Suprapubic skin (tissue), 4 donors: ENCODE results near the gene PTPN4. TPM values are rescaled to one million over a fixed set of nuclear protein-coding genes. Genes with fewer than 3 reads are reported as not detected.

Experiments used
- DNase-seq, 2 donors: peaks; one replicate each; pipeline ENCODE4 v3.0.0-alpha.2; 2019; ENCODE audit warnings: low spot score in 2 of 2
- H3K27ac ChIP-seq: fragments of 200-600 bp; sonication (generic); one replicate; pipeline ENCODE4 v1.5.1; 2019
- H3K27me3 ChIP-seq: fragments of 200-600 bp; sonication (generic); one replicate; pipeline ENCODE4 v1.5.1; 2019
- H3K36me3 ChIP-seq: fragments of 200-600 bp; sonication (generic); one replicate; pipeline ENCODE4 v1.5.1; 2019
- H3K4me1 ChIP-seq: fragments of 200-600 bp; sonication (generic); one replicate; pipeline ENCODE4 v1.5.1; 2019
- H3K4me3 ChIP-seq: fragments of 200-600 bp; sonication (generic); one replicate; pipeline ENCODE4 v1.5.1; 2019; ENCODE audit warnings: mild to moderate bottlenecking
- H3K9me3 ChIP-seq: fragments of 200-600 bp; sonication (generic); one replicate; pipeline ENCODE4 v1.5.1; 2019
- EP300 ChIP-seq: sonication (generic); formaldehyde crosslinking; IDR thresholded peaks from one replicate; pipeline ENCODE4 v1.6.1; 2017; ENCODE audit warnings: antibody characterized with exemption
- POLR2A ChIP-seq, 2 donors: fragments of 450-650 bp; IDR thresholded peaks; one replicate each; pipeline ENCODE4 v1.6.1; 2017; ENCODE audit warnings: antibody characterized with exemption in 2 of 2, mild to moderate bottlenecking in 2 of 2, moderate library complexity in 2 of 2
- POLR2AphosphoS5 ChIP-seq, 3 donors: sonication (generic); formaldehyde crosslinking; IDR thresholded peaks; one replicate each; pipeline ENCODE4 v1.6.1; 2017; ENCODE audit warnings: antibody characterized with exemption in 3 of 3
- WGBS: methylation state at CpG from one replicate; pipeline ENCODE4 v1.1.5; 2018; 5-methylcytosine and 5-hydroxymethylcytosine counted together
- total RNA-seq, 4 donors: library from RNA; depleted of rRNA; stranded (reverse); fragments of >200 nt; gene quantifications; one replicate each; pipeline ENCODE4 v1.1.0, GENCODE V29; 2016
- TF ChIP-seq, protein P1 (sequence below), 2 donors: fragments of 200-600 bp in 1 of 2; fragments of 450-650 bp in 1 of 2; sonication (generic) in 1 of 2; IDR thresholded peaks; one replicate each; pipeline ENCODE4 v1.5.1; 2016 to 2019; ENCODE audit warnings: antibody characterized with exemption in 2 of 2, mild to moderate bottlenecking in 1 of 2, moderate library complexity in 1 of 2

The PTPN4 gene
- total RNA-seq, 4 donors from 2014 or later: 14.0 to 73.7 (median 36.7) TPM

DNA sequence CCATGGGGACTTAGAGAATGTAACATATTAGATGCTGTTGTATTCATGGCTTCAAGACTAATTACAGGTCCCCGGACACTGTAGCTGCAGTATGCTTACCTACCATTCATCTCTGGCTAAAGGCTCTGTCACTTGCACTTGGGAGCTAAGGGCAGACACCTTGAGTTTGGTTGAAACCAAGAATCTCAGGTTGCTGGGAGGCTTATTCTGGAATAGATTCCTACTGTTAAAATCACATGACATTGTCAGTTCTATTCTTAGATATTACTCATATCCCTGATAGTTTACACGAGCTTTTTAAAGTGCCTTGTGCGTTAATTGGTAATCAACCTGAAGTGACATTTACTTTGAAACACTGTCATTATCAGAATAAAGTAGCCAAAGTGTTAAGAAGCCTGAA is 180.2 kb downstream of the PTPN4 start:
- no peak for DNase-seq
- Histone ChIP-seq H3K4me1 (no peaks in the 10 kb centered on the region), H3K4me3 (no peak overlapping the region), H3K9me3 (no peaks in the 10 kb centered on the region), H3K36me3 (peaks cover 23% of the 10 kb centered on the region), H3K27ac (no peak overlapping the region), H3K27me3 (no peaks in the 10 kb centered on the region)
- WGBS: 85% methylated on average over 3 of the region's 3 CpGs
- TF ChIP-seq POLR2A (IDR thresholded peaks at IDR 0.05): no peak
- TF ChIP-seq EP300: no peak
- TF ChIP-seq POLR2AphosphoS5 (IDR thresholded peaks at IDR 0.05): no peak
- TF ChIP-seq, protein P1, sequence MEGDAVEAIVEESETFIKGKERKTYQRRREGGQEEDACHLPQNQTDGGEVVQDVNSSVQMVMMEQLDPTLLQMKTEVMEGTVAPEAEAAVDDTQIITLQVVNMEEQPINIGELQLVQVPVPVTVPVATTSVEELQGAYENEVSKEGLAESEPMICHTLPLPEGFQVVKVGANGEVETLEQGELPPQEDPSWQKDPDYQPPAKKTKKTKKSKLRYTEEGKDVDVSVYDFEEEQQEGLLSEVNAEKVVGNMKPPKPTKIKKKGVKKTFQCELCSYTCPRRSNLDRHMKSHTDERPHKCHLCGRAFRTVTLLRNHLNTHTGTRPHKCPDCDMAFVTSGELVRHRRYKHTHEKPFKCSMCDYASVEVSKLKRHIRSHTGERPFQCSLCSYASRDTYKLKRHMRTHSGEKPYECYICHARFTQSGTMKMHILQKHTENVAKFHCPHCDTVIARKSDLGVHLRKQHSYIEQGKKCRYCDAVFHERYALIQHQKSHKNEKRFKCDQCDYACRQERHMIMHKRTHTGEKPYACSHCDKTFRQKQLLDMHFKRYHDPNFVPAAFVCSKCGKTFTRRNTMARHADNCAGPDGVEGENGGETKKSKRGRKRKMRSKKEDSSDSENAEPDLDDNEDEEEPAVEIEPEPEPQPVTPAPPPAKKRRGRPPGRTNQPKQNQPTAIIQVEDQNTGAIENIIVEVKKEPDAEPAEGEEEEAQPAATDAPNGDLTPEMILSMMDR (IDR thresholded peaks at IDR 0.05): no peak

DNA sequence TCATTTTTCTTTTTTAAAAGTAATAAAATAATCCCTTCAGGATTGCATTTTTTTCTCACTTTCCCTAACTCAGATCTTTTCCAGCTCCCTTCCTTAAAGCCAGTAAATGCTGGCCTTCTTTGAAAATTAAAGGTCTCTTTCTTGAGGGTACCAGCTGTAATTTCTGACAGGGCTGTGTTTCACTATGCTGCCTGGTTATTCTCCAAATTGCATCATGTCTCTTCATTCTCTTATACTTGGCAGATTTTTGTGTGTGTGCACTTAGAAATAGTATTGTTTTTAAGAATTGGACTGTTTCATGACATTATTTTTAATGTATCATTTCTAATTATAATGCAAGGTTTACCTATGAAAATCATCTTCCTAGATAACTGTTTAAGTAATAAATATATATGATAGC is 181.1 kb downstream of the PTPN4 start:
- no peak for DNase-seq
- Histone ChIP-seq H3K27me3 (no peaks in the 10 kb centered on the region), H3K9me3 (no peaks in the 10 kb centered on the region), H3K27ac (no peak overlapping the region), H3K36me3 (peaks cover 20% of the 10 kb centered on the region), H3K4me3 (no peak overlapping the region), H3K4me1 (no peaks in the 10 kb centered on the region)
- no peak for TF ChIP-seq POLR2AphosphoS5 (IDR thresholded peaks at IDR 0.05)
- no peak for TF ChIP-seq EP300
- TF ChIP-seq POLR2A (IDR thresholded peaks at IDR 0.05): no peak
- TF ChIP-seq, protein P1 (IDR thresholded peaks at IDR 0.05): no peak

DNA sequence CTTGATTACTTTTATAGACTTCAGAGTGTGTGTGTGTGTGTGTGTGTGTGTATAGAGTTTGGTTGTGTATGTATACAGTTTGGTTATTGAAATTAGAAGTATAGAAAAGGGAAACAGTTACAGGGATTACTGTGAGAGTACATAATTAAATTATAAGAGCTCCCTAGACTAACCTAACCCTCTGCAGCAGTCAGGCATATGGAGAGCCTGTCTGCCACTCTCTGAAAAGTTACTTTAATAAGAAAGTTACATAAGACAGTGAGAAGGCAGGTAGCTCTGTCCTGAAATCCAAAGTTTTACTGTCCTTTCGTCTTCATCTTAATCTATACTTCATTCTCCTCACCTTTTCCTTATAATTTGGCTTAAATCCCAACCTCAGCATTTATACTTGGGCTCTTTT is 181.7 kb downstream of the PTPN4 start:
- H3K4me1 ChIP-seq: no peaks in the 10 kb centered on the region
- H3K36me3 ChIP-seq: peaks cover 15% of the 10 kb centered on the region
- H3K9me3 ChIP-seq: no peaks in the 10 kb centered on the region
- H3K4me3 ChIP-seq: no peak overlapping the region
- no peak for TF ChIP-seq EP300
- TF ChIP-seq, protein P1 (IDR thresholded peaks at IDR 0.05): no peak
- TF ChIP-seq POLR2A (IDR thresholded peaks at IDR 0.05): no peak
- no peak for TF ChIP-seq POLR2AphosphoS5 (IDR thresholded peaks at IDR 0.05)
- WGBS: 93% methylated on average over 1 of the region's 1 CpG
- H3K27me3 ChIP-seq: no peaks in the 10 kb centered on the region
- no peak for DNase-seq
- no peak overlapping the region for H3K27ac ChIP-seq

DNA sequence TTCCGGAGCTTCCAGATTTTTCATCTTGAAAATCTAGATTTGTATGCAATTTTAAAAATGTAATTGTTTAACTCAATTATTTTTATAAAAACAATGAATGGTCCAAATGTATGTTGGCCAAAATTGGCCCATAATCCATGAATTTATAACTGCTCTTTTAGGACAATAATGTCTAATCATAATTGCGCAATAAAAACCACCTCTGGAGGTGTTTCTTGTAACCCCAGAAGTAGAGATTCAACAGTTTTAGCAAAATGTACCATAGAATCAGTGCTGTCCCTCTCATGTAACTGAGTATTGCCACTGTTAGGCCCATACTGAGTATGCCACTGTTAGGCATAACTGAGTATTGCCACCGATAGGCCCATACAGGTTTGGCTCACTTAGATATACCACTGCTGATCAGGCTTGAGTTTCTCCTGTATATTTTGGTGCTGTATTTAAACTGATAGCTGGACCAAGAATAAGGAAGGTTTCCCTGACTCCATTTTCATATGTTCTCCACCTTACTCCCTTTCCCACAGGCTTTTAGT is 182.3 kb downstream of the PTPN4 start:
- no peak for DNase-seq
- no peak overlapping the region for H3K4me3 ChIP-seq
- no peaks in the 10 kb centered on the region for H3K4me1 ChIP-seq
- no peak overlapping the region for H3K27ac ChIP-seq
- no peaks in the 10 kb centered on the region for H3K9me3 ChIP-seq
- no peaks in the 10 kb centered on the region for H3K27me3 ChIP-seq
- 70% methylated on average over 3 of the region's 3 CpGs for WGBS
- H3K36me3 ChIP-seq: peaks cover 10% of the 10 kb centered on the region
- no peak for TF ChIP-seq POLR2AphosphoS5 (IDR thresholded peaks at IDR 0.05)
- TF ChIP-seq POLR2A (IDR thresholded peaks at IDR 0.05): no peak
- no peak for TF ChIP-seq EP300
- TF ChIP-seq, protein P1 (IDR thresholded peaks at IDR 0.05): no peak

DNA sequence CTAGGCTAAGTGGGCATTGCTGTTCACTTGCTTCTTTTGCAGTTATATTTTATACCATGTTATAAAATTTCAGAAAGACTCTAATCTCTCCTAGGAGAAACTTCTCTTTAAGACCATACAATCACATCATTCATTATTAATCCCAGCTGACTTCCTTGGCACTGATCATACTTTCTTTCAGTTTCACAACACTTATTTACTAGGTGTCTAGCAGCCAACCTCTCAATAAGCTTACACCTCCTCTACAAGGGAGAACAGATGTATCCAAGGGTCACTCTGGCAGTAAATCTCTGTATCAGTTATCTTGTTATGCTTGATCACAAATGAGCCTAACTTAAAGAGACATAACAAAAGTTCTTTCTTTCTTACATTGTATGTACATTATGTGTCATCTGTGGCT is 183.3 kb downstream of the PTPN4 start:
- Histone ChIP-seq H3K4me3 (no peak overlapping the region), H3K27me3 (no peaks in the 10 kb centered on the region), H3K4me1 (no peaks in the 10 kb centered on the region), H3K9me3 (no peaks in the 10 kb centered on the region), H3K27ac (no peak overlapping the region), H3K36me3 (peaks cover 15% of the 10 kb centered on the region)
- DNase-seq: no peak
- TF ChIP-seq EP300: no peak
- TF ChIP-seq POLR2AphosphoS5 (IDR thresholded peaks at IDR 0.05): no peak
- TF ChIP-seq POLR2A (IDR thresholded peaks at IDR 0.05): no peak
- TF ChIP-seq, protein P1 (IDR thresholded peaks at IDR 0.05): no peak
